CD8-positive, alpha-beta memory T cell (primary cell): ENCODE results near the gene PDE9A. TPM values are rescaled to one million over a fixed set of nuclear protein-coding genes. Genes with fewer than 3 reads are reported as not detected.

Source experiments
- CTCF ChIA-PET: fragments of 350-600 bp; sonication (Branson Sonifier 250); formaldehyde crosslinking; loops from one replicate; lab custom pipeline; 2021; ENCODE audit warnings: antibody characterized with exemption; lab: Charles Lee
- POLR2A ChIA-PET: fragments of 350-600 bp; sonication (Branson Sonifier 250); formaldehyde crosslinking; loops from one replicate; lab custom pipeline; 2021; ENCODE audit warnings: antibody characterized with exemption; lab: Charles Lee
- DNase-seq, 5 donors: peaks; one replicate each; pipeline versions ENCODE4 v3.0.0 to v3.0.0-alpha.2; 2020 to 2022; ENCODE audit warnings: mixed read lengths in 1 of 5
- H3K27ac ChIP-seq: one replicate; pipeline ENCODE4 v1.7.0; 2013; ENCODE audit warnings: low read depth, mild to moderate bottlenecking, low read length, moderate library complexity
- H3K27me3 ChIP-seq: 2 replicates; pipeline ENCODE4 v1.7.0; 2013; ENCODE audit warnings: low read length, mild to moderate bottlenecking; ENCODE audit not compliant: insufficient read depth, poor library complexity, severe bottlenecking
- H3K36me3 ChIP-seq: 2 replicates; pipeline ENCODE4 v1.7.0; 2013; ENCODE audit warnings: mild to moderate bottlenecking, low read length, moderate library complexity; ENCODE audit not compliant: insufficient read depth
- H3K4me1 ChIP-seq: 2 replicates; pipeline ENCODE4 v1.7.0; 2013; ENCODE audit warnings: mild to moderate bottlenecking, low read length, moderate library complexity; ENCODE audit not compliant: insufficient read depth
- H3K4me3 ChIP-seq: 2 replicates; pipeline ENCODE4 v1.7.0; 2013; ENCODE audit warnings: mild to moderate bottlenecking, low read length
- H3K9me3 ChIP-seq: 2 replicates; pipeline ENCODE4 v1.7.0; 2013; ENCODE audit warnings: mild to moderate bottlenecking, low read length
- H3K27ac Mint-ChIP-seq, 8 donors: one replicate each; pipeline ENCODE4 v1.8.0; 2020 to 2021; ENCODE audit warnings: mixed read lengths in 8 of 8, mild to moderate bottlenecking in 6 of 8, inconsistent platforms in 3 of 8, moderate library complexity in 3 of 8
- H3K27me3 Mint-ChIP-seq, 2 donors: one replicate each; pipeline ENCODE4 v1.8.0; 2020 to 2021; ENCODE audit warnings: mixed read lengths in 2 of 2, mild to moderate bottlenecking in 1 of 2, moderate library complexity in 1 of 2
- H3K36me3 Mint-ChIP-seq, 3 donors: one replicate each; pipeline ENCODE4 v1.8.0; 2020 to 2021; ENCODE audit warnings: mixed read lengths in 3 of 3, inconsistent platforms in 1 of 3, mild to moderate bottlenecking in 1 of 3
- H3K4me1 Mint-ChIP-seq, 3 donors: one replicate each; pipeline ENCODE4 v1.8.0; 2020 to 2021; ENCODE audit warnings: mixed read lengths in 3 of 3, inconsistent platforms in 1 of 3, mild to moderate bottlenecking in 1 of 3
- H3K4me3 Mint-ChIP-seq, 7 donors: one replicate each; pipeline ENCODE4 v1.8.0; 2020 to 2021; ENCODE audit warnings: mixed read lengths in 7 of 7, mild to moderate bottlenecking in 6 of 7, moderate library complexity in 4 of 7, inconsistent platforms in 2 of 7
- H3K9me3 Mint-ChIP-seq, 5 donors: one replicate each; pipeline ENCODE4 v1.8.0; 2020 to 2022; ENCODE audit warnings: mixed read lengths in 5 of 5, mild to moderate bottlenecking in 3 of 5, moderate library complexity in 2 of 5, inconsistent platforms in 1 of 5
- polyA plus RNA-seq: library from polyadenylated mRNA; unstranded; fragments of 300-500 nt; fragmentation: Illumina TruSeq; gene quantifications from one replicate; pipeline ENCODE4 v1.2.3, GENCODE V29; 2021
- total RNA-seq, 2 experiments: library from RNA; stranded (reverse); gene quantifications; one replicate each; pipeline ENCODE4 v1.2.3, GENCODE V29; 2021

PDE9A gene
- total and polyA plus RNA-seq, 3 experiments from 2014 or later, result 1.5 to 2.6 (median 1.7) TPM

- ChIA-PET POLR2A (no interaction called here), CTCF (no interaction called here)
- Mint-ChIP-seq H3K4me1 (no peaks in the 10 kb centered on the region), H3K36me3 (peaks cover 0 to 1% (median 0%) of the 10 kb centered on the region in 3 donors), H3K27me3 (peaks cover 3 to 7% of the 10 kb centered on the region in 2 donors), H3K27ac (no peak overlapping the region), H3K4me3 (no peak overlapping the region), H3K9me3 (no peaks in the 10 kb centered on the region)
- H3K4me1 ChIP-seq, result no peaks in the 10 kb centered on the region
- H3K27ac ChIP-seq, result no peak overlapping the region
- no peaks in the 10 kb centered on the region for H3K27me3 ChIP-seq
- no peak overlapping the region for H3K4me3 ChIP-seq
- no peaks in the 10 kb centered on the region for H3K9me3 ChIP-seq
- no peak for DNase-seq
- H3K36me3 ChIP-seq, result no peaks in the 10 kb centered on the region
Measured at GRCh38 chr21:42701706-42702456, 48.5 kb downstream of the PDE9A start.

GRCh38 chr21:42702720-42703119 lies 49.3 kb downstream of the PDE9A start:
- H3K27me3 Mint-ChIP-seq, result peaks cover 3 to 9% of the 10 kb centered on the region in 2 donors
- H3K27ac ChIP-seq, result no peak overlapping the region
- no peak for DNase-seq
- H3K9me3 ChIP-seq, result no peaks in the 10 kb centered on the region
- no peaks in the 10 kb centered on the region for H3K4me1 Mint-ChIP-seq
- H3K9me3 Mint-ChIP-seq, result no peaks in the 10 kb centered on the region
- H3K27me3 ChIP-seq, result no peaks in the 10 kb centered on the region
- POLR2A ChIA-PET, result no interaction called here
- peaks cover 0 to 1% (median 0%) of the 10 kb centered on the region in 3 donors for H3K36me3 Mint-ChIP-seq
- no peak overlapping the region for H3K4me3 Mint-ChIP-seq
- CTCF ChIA-PET, result no interaction called here
- H3K36me3 ChIP-seq, result no peaks in the 10 kb centered on the region
- H3K4me3 ChIP-seq, result no peak overlapping the region
- H3K4me1 ChIP-seq, result no peaks in the 10 kb centered on the region
- H3K27ac Mint-ChIP-seq, result peak overlapping the region in 1 of 8 donors; percentile 66

- Histone ChIP-seq H3K36me3 (no peaks in the 10 kb centered on the region), H3K4me1 (no peaks in the 10 kb centered on the region), H3K9me3 (no peaks in the 10 kb centered on the region), H3K27me3 (no peaks in the 10 kb centered on the region), H3K27ac (no peak overlapping the region), H3K4me3 (no peak overlapping the region)
- ChIA-PET POLR2A (no interaction called here), CTCF (no interaction called here)
- no peak for DNase-seq
- Mint-ChIP-seq H3K27me3 (peaks cover 2 to 10% of the 10 kb centered on the region in 2 donors), H3K27ac (peak overlapping the region in 1 of 8 donors; percentile 81), H3K9me3 (no peaks in the 10 kb centered on the region), H3K4me3 (no peak overlapping the region), H3K36me3 (peaks cover 0 to 1% (median 0%) of the 10 kb centered on the region in 3 donors), H3K4me1 (no peaks in the 10 kb centered on the region)
Measured at GRCh38 chr21:42703136-42703908, 49.9 kb downstream of the PDE9A start.

- POLR2A ChIA-PET, result no interaction called here
- no peaks in the 10 kb centered on the region for H3K27me3 ChIP-seq
- CTCF ChIA-PET, result interaction anchor here (1.6 kb wide), 1 partner anchor 111 kb away, joined by 4 read pairs; no protein-coding TSS in a partner anchor
- no peaks in the 10 kb centered on the region for H3K9me3 ChIP-seq
- H3K36me3 ChIP-seq, result no peaks in the 10 kb centered on the region
- H3K9me3 Mint-ChIP-seq, result no peaks in the 10 kb centered on the region
- no peak overlapping the region for H3K27ac ChIP-seq
- no peak overlapping the region for H3K4me3 Mint-ChIP-seq
- H3K27ac Mint-ChIP-seq, result no peak overlapping the region
- no peaks in the 10 kb centered on the region for H3K4me1 ChIP-seq
- DNase-seq, result no peak
- H3K4me1 Mint-ChIP-seq, result no peaks in the 10 kb centered on the region
- peaks cover 0 to 1% (median 0%) of the 10 kb centered on the region in 3 donors for H3K36me3 Mint-ChIP-seq
- H3K27me3 Mint-ChIP-seq, result peaks cover 2 to 10% of the 10 kb centered on the region in 2 donors
- H3K4me3 ChIP-seq, result no peak overlapping the region
Measured at GRCh38 chr21:42703965-42704364, 50.5 kb downstream of the PDE9A start.

GRCh38 chr21:42704861-42705260 lies 51.4 kb downstream of the PDE9A start:
- H3K4me1 Mint-ChIP-seq, result no peaks in the 10 kb centered on the region
- H3K9me3 Mint-ChIP-seq, result no peaks in the 10 kb centered on the region
- Histone ChIP-seq H3K4me3 (no peak overlapping the region), H3K27ac (no peak overlapping the region), H3K36me3 (no peaks in the 10 kb centered on the region), H3K27me3 (no peaks in the 10 kb centered on the region), H3K4me1 (no peaks in the 10 kb centered on the region), H3K9me3 (no peaks in the 10 kb centered on the region)
- peaks cover 0 to 1% (median 0%) of the 10 kb centered on the region in 3 donors for H3K36me3 Mint-ChIP-seq
- no peak for DNase-seq
- ChIA-PET CTCF (interaction anchor here (1.6 kb wide), 1 partner anchor 112 kb away, joined by 4 read pairs; no protein-coding TSS in a partner anchor), POLR2A (no interaction called here)
- H3K27me3 Mint-ChIP-seq, result peaks cover 2 to 10% of the 10 kb centered on the region in 2 donors
- no peak overlapping the region for H3K27ac Mint-ChIP-seq
- H3K4me3 Mint-ChIP-seq, result no peak overlapping the region

GRCh38 chr21:42705346-42705745 lies 51.9 kb downstream of the PDE9A start:
- Histone ChIP-seq H3K27ac (no peak overlapping the region), H3K4me3 (no peak overlapping the region), H3K36me3 (no peaks in the 10 kb centered on the region), H3K27me3 (no peaks in the 10 kb centered on the region), H3K4me1 (no peaks in the 10 kb centered on the region), H3K9me3 (no peaks in the 10 kb centered on the region)
- Mint-ChIP-seq H3K36me3 (peaks cover 0 to 1% (median 0%) of the 10 kb centered on the region in 3 donors), H3K4me1 (no peaks in the 10 kb centered on the region), H3K9me3 (no peaks in the 10 kb centered on the region), H3K4me3 (no peak overlapping the region), H3K27ac (no peak overlapping the region), H3K27me3 (peaks cover 2 to 10% of the 10 kb centered on the region in 2 donors)
- ChIA-PET CTCF (interaction anchor here (1.6 kb wide), 1 partner anchor 112 kb away, joined by 4 read pairs; no protein-coding TSS in a partner anchor), POLR2A (no interaction called here)
- no peak for DNase-seq

GRCh38 chr21:42705746-42706374 lies 52.4 kb downstream of the PDE9A start:
- no peak overlapping the region for H3K4me3 Mint-ChIP-seq

More at GRCh38 chr21:42705746-42706374, 52.4 kb downstream of the PDE9A start:
- H3K9me3 Mint-ChIP-seq, result no peaks in the 10 kb centered on the region
- Histone ChIP-seq H3K27me3 (no peaks in the 10 kb centered on the region), H3K4me3 (no peak overlapping the region), H3K36me3 (no peaks in the 10 kb centered on the region), H3K4me1 (no peaks in the 10 kb centered on the region), H3K9me3 (no peaks in the 10 kb centered on the region), H3K27ac (no peak overlapping the region)
- H3K27me3 Mint-ChIP-seq, result peaks cover 2 to 10% of the 10 kb centered on the region in 2 donors
- no peak overlapping the region for H3K27ac Mint-ChIP-seq
- no peaks in the 10 kb centered on the region for H3K4me1 Mint-ChIP-seq
- H3K36me3 Mint-ChIP-seq, result peaks cover 0 to 1% (median 0%) of the 10 kb centered on the region in 3 donors
- ChIA-PET POLR2A (no interaction called here), CTCF (no interaction called here)
- DNase-seq, result no peak
